PC-9 (cell line): ENCODE data around the gene OR52A1. TPM values are rescaled to one million over a fixed set of nuclear protein-coding genes. Genes with fewer than 3 reads are reported as not detected.

Experiments
- BruUV-seq: library from RNA; stranded (reverse); fragments of 400-500 nt; replicated peaks from 2 replicates; lab custom pipeline; 2021; lab: Mats Ljungman, UMichigan
- CTCF ChIA-PET: fragments of 300-600 bp; sonication (Branson Sonifier 250); formaldehyde crosslinking; loops from one replicate; lab custom pipeline; 2022; ENCODE audit warnings: antibody characterized with exemption; lab: Charles Lee
- POLR2A ChIA-PET: fragments of 300-600 bp; sonication (Branson Sonifier 250); formaldehyde crosslinking; loops from one replicate; lab custom pipeline; 2022; ENCODE audit warnings: antibody characterized with exemption; ENCODE audit not compliant: unreplicated experiment; lab: Charles Lee
- DNase-seq, 2 experiments: peaks; one replicate each; pipeline versions ENCODE4 v3.0.0 to v3.0.0-alpha.2; 2015 to 2022; ENCODE audit warnings: mixed read lengths in 1 of 2
- H2AFZ ChIP-seq: fragments of 200-600 bp; sonication (generic); 2 replicates; pipeline ENCODE4 v1.8.1; 2017; ENCODE audit warnings: antibody characterized with exemption
- H3F3A ChIP-seq: fragments of 200-600 bp; sonication (generic); 2 replicates; pipeline ENCODE4 v1.8.1; 2017; ENCODE audit warnings: antibody characterized with exemption, mild to moderate bottlenecking, low read depth; ENCODE audit not compliant: insufficient read depth
- H3K27ac ChIP-seq: fragments of 200-600 bp; sonication (generic); 2 replicates; pipeline ENCODE4 v1.6.1; 2016; ENCODE audit warnings: mixed run types
- H3K27me3 ChIP-seq: fragments of 200-600 bp; sonication (generic); 2 replicates; pipeline ENCODE4 v1.6.1; 2016; ENCODE audit warnings: low read depth, mixed run types; ENCODE audit not compliant: insufficient read depth
- H3K36me3 ChIP-seq: fragments of 200-600 bp; sonication (generic); 2 replicates; pipeline ENCODE4 v1.6.1; 2016; ENCODE audit warnings: low read depth, mixed run types
- H3K4me1 ChIP-seq: fragments of 200-600 bp; sonication (generic); replicated peaks from 2 replicates; pipeline ENCODE4 v1.6.1; 2016; ENCODE audit warnings: mixed run types; ENCODE audit not compliant: insufficient read depth
- H3K4me2 ChIP-seq: fragments of 200-600 bp; sonication (generic); 2 replicates; pipeline ENCODE4 v1.6.1; 2017; ENCODE audit warnings: mixed run types
- H3K4me3 ChIP-seq: fragments of 200-600 bp; sonication (generic); 2 replicates; pipeline ENCODE4 v1.6.1; 2016; ENCODE audit warnings: mixed run types
- H3K79me2 ChIP-seq: fragments of 200-600 bp; sonication (generic); 2 replicates; pipeline ENCODE4 v1.6.1; 2017; ENCODE audit warnings: low read depth, mixed run types
- H3K9me2 ChIP-seq: fragments of 200-600 bp; sonication (generic); 2 replicates; pipeline ENCODE4 v1.8.1; 2017; ENCODE audit warnings: mild to moderate bottlenecking; ENCODE audit not compliant: insufficient read depth
- H3K9me3 ChIP-seq: fragments of 200-600 bp; sonication (generic); 2 replicates; pipeline ENCODE4 v1.8.1; 2016; ENCODE audit warnings: low read depth; ENCODE audit not compliant: insufficient read depth
- H4K20me1 ChIP-seq: fragments of 200-600 bp; sonication (generic); 2 replicates; pipeline ENCODE4 v1.8.1; 2017; ENCODE audit not compliant: insufficient read depth
- EZH2 ChIP-seq: fragments of 200-600 bp; sonication (generic); IDR thresholded peaks from 2 replicates; pipeline ENCODE4 v1.8.0; 2017; ENCODE audit warnings: antibody characterized with exemption, low read depth
- intact Hi-C: fragments of 100-400 bp; cut with micrococcal nuclease; formaldehyde crosslinking; loops from one replicate; pipeline ENCODE4 v1.10.0; 2022; ENCODE audit not compliant: unreplicated experiment
- total RNA-seq: library from RNA; stranded (reverse); gene quantifications from 2 replicates; pipeline ENCODE4 v1.2.3, GENCODE V29; 2021
- TF ChIP-seq, protein P1 (sequence below): fragments of 200-600 bp; sonication (generic); conservative IDR thresholded peaks from 2 replicates; pipeline ENCODE4 v1.6.1; 2017; ENCODE audit warnings: mixed run types, antibody characterized with exemption, mild to moderate bottlenecking, moderate library complexity

Gene OR52A1
- total RNA-seq, 1 experiment from 2014 or later, result not detected

DNA sequence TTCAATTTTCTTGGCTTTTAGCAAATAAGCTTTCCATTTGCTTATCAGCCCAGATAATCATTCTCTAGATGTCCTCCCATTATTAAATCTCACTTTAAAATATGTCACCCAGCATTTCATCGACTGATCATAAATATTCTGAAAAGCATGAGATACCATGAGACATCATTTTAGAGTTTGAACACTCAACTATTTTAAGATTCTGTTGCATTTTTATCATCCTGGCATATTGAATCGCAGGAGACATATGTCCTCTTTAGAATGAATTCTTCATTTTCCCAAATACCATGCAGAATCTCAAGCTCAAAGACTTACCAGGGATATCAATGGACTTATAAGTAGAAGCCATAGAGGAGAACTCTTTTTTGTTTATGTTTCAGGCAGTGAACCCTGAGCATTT is 16.6 kb downstream of the OR52A1 start, which contains the start of gene OR52A5:
TSS of gene OR52A5 (minus strand) at position 361 of the 400 bp plus-strand sequence. CDS start 5,714 bp downstream, outside the sequence.
- Histone ChIP-seq H3K27me3 (no peaks in the 10 kb centered on the region), H3K36me3 (no peaks in the 10 kb centered on the region), H3K9me3 (no peaks in the 10 kb centered on the region), H3F3A (no peaks in the 10 kb centered on the region), H3K27ac (no peak within 1 kb of the TSS), H2AFZ (no peak within 1 kb of the TSS), H3K4me1 (no peaks in the 10 kb centered on the region), H3K4me3 (no peak within 1 kb of the TSS), H3K79me2 (no peaks in the 10 kb centered on the region), H3K9me2 (no peaks in the 10 kb centered on the region), H4K20me1 (no peaks in the 10 kb centered on the region), H3K4me2 (no peak within 1 kb of the TSS)
- no TSS peak for BruUV-seq
- ChIA-PET CTCF (no interaction called here), POLR2A (no interaction called here)
- TF ChIP-seq EZH2, result no peak
- TF ChIP-seq, protein P1, sequence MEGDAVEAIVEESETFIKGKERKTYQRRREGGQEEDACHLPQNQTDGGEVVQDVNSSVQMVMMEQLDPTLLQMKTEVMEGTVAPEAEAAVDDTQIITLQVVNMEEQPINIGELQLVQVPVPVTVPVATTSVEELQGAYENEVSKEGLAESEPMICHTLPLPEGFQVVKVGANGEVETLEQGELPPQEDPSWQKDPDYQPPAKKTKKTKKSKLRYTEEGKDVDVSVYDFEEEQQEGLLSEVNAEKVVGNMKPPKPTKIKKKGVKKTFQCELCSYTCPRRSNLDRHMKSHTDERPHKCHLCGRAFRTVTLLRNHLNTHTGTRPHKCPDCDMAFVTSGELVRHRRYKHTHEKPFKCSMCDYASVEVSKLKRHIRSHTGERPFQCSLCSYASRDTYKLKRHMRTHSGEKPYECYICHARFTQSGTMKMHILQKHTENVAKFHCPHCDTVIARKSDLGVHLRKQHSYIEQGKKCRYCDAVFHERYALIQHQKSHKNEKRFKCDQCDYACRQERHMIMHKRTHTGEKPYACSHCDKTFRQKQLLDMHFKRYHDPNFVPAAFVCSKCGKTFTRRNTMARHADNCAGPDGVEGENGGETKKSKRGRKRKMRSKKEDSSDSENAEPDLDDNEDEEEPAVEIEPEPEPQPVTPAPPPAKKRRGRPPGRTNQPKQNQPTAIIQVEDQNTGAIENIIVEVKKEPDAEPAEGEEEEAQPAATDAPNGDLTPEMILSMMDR, result no peak
- intact Hi-C loops, result no loop called here
- DNase-seq, result no peak

DNA sequence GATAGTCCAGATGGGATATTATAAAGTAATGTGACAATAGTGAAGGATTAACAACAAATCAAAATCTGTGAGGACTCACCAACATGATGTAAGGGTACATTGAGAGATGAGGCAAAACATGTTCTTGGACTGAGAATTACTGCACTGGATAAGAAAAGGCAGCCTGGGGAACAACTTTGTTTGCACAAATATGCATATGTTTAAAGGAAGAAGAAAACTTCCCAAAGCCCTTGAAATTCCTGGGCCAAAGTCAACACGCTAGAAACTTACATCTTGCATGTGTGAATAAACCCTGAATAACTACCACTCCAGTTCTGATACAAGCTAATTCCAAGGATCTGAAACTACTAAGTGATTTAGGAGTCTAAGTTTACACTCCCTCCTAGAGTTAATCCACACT is 17.5 kb downstream of the OR52A1 start:
- H3K9me3 ChIP-seq, result no peaks in the 10 kb centered on the region
- no peaks in the 10 kb centered on the region for H3K9me2 ChIP-seq
- H3K4me3 ChIP-seq, result no peak overlapping the region
- BruUV-seq, result no TSS peak
- DNase-seq, result no peak
- H3K27ac ChIP-seq, result no peak overlapping the region
- H3F3A ChIP-seq, result no peaks in the 10 kb centered on the region
- TF ChIP-seq, protein P1, result no peak
- no peak for TF ChIP-seq EZH2
- H3K79me2 ChIP-seq, result no peaks in the 10 kb centered on the region
- POLR2A ChIA-PET, result no interaction called here
- no peaks in the 10 kb centered on the region for H4K20me1 ChIP-seq
- H2AFZ ChIP-seq, result no peak overlapping the region
- intact Hi-C loops, result no loop called here
- CTCF ChIA-PET, result no interaction called here
- no peaks in the 10 kb centered on the region for H3K27me3 ChIP-seq
- H3K4me1 ChIP-seq, result no peaks in the 10 kb centered on the region
- no peak overlapping the region for H3K4me2 ChIP-seq
- no peaks in the 10 kb centered on the region for H3K36me3 ChIP-seq

DNA sequence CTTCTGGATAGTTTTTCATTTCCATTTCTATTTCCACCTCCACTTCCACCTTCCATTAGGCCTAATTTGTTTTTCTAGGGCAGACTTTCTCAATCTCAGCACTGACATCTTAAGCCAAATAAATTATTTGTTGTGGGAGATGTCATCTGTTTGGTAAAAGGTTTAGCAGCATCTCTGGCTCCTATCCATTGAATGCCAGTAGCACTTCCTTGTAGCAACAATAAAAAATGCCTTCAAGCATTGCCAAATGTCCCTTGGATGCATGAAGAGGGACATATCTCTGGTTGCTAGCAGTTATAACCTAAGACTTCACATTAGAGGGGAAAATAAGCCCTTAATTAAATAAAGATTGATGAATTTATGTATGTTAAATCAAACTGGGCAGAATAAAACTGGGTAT is 18.3 kb downstream of the OR52A1 start:
- POLR2A ChIA-PET, result no interaction called here
- DNase-seq, result no peak
- Histone ChIP-seq H3K27me3 (no peaks in the 10 kb centered on the region), H3K27ac (no peak overlapping the region), H2AFZ (no peak overlapping the region), H3K4me2 (no peak overlapping the region), H3F3A (no peaks in the 10 kb centered on the region), H3K9me3 (no peaks in the 10 kb centered on the region), H3K4me1 (no peaks in the 10 kb centered on the region), H3K79me2 (no peaks in the 10 kb centered on the region), H3K9me2 (no peaks in the 10 kb centered on the region), H3K4me3 (no peak overlapping the region), H3K36me3 (no peaks in the 10 kb centered on the region), H4K20me1 (no peaks in the 10 kb centered on the region)
- intact Hi-C loops, result no loop called here
- TF ChIP-seq, protein P1, result no peak
- TF ChIP-seq EZH2, result no peak
- CTCF ChIA-PET, result no interaction called here
- no TSS peak for BruUV-seq
